OCI-M2 (cell line): ENCODE results near the gene B9D2.
"Not testable (repeated sequence)": the region's sequence is repeated elsewhere in the genome, so short reads cannot be mapped to it uniquely, and the experiment has no call there.

ENCODE experiments used
- DNase-seq: peaks from one replicate; lab custom pipeline; 2025; ENCODE audit not compliant: unreplicated experiment; lab: John Stamatoyannopoulos, UW

Gene B9D2

GRCh38 chr19:41363753-41364523 is at the start of gene B9D2:
B9D2 (minus strand) TSS chr19:41364149; CDS start chr19:41363519, 630 bp downstream.
- peak; percentile 97 for DNase-seq

- no peak for DNase-seq
Measured at GRCh38 chr19:41412953-41413352, 49.0 kb upstream of the B9D2 start.

- DNase-seq: no peak
Measured at GRCh38 chr19:41411968-41412265, 48.0 kb upstream of the B9D2 start.

GRCh38 chr19:41411100-41411967 is 47.4 kb upstream of the B9D2 start:
- DNase-seq: no peak

GRCh38 chr19:41410336-41411054 is 46.5 kb upstream of the B9D2 start:
- DNase-seq: no peak

- DNase-seq: no peak
Measured at GRCh38 chr19:41409288-41409687, 45.3 kb upstream of the B9D2 start.

GRCh38 chr19:41408846-41409245 is 44.9 kb upstream of the B9D2 start:
- DNase-seq: not testable (repeated sequence)

- DNase-seq: no peak
Measured at GRCh38 chr19:41408256-41408655, 44.3 kb upstream of the B9D2 start.

GRCh38 chr19:41407271-41407670 is 43.3 kb upstream of the B9D2 start:
- DNase-seq: no peak

- no peak for DNase-seq
Measured at GRCh38 chr19:41405776-41406175, 41.8 kb upstream of the B9D2 start.

GRCh38 chr19:41403181-41403970 is 39.4 kb upstream of the B9D2 start:
- DNase-seq: no peak

- DNase-seq: no peak
Measured at GRCh38 chr19:41402010-41402409, 38.1 kb upstream of the B9D2 start.

- DNase-seq: no peak
Measured at GRCh38 chr19:41401483-41401882, 37.5 kb upstream of the B9D2 start.

GRCh38 chr19:41399525-41399924 is 35.6 kb upstream of the B9D2 start:
- DNase-seq: no peak

- no peak for DNase-seq
Measured at GRCh38 chr19:41399091-41399490, 35.1 kb upstream of the B9D2 start.

- no peak for DNase-seq
Measured at GRCh38 chr19:41398598-41398997, 34.6 kb upstream of the B9D2 start.

- no peak for DNase-seq
Measured at GRCh38 chr19:41398050-41398418, 34.1 kb upstream of the B9D2 start.

- DNase-seq: peak; percentile 97
Measured at GRCh38 chr19:41397086-41398049, 33.4 kb upstream of the B9D2 start, which contains the start of the genes BCKDHA and EXOSC5. BCKDHA (plus strand) TSS chr19:41397818; CDS start chr19:41397828, 10 bp downstream. EXOSC5 (minus strand) TSS chr19:41397359; CDS start chr19:41397328, 31 bp downstream.

GRCh38 chr19:41395355-41395754 is 31.4 kb upstream of the B9D2 start:
- DNase-seq: no peak

GRCh38 chr19:41392775-41393174 is 28.8 kb upstream of the B9D2 start:
- DNase-seq: no peak
